ENCODE results near the gene SLC25A23. TPM values are rescaled to one million over a fixed set of nuclear protein-coding genes. Genes with fewer than 3 reads are reported as not detected.

The SLC25A23 gene
- total and polyA plus RNA-seq, 2 of the 8 experiments (the other 6 are each of a cell fraction or from before 2014, with no cell fraction given): 18.0 to 48.1 TPM

GRCh38 chr19:6465663-6466062 is 6.1 kb upstream of the SLC25A23 start (continued):
- TF ChIP-seq CHD7 (IDR thresholded peaks at IDR 0.05; ENCODE audit: insufficient replicate concordance, low read length): no peak
- TF ChIP-seq EP300 (IDR thresholded peaks at IDR 0.05; ENCODE audit: borderline replicate concordance in 1 of 2, low read depth in 2 of 2, low read length in 2 of 2): no peak
- no peak for TF ChIP-seq SAP30 (IDR thresholded peaks at IDR 0.05; ENCODE audit: insufficient read depth, insufficient replicate concordance, low read length)
- TF ChIP-seq GTF2F1 (IDR thresholded peaks at IDR 0.05; ENCODE audit: borderline replicate concordance, low read depth, low read length): no peak
- no peak for TF ChIP-seq RBBP5 (IDR thresholded peaks at IDR 0.05; ENCODE audit: borderline replicate concordance, low read depth, low read length)
- no peak for TF ChIP-seq POU5F1 (IDR thresholded peaks at IDR 0.05; ENCODE audit: low read depth, low read length)
- TF ChIP-seq CHD2 (IDR thresholded peaks at IDR 0.05; ENCODE audit: low read length): no peak
- TF ChIP-seq ATF3 (IDR thresholded peaks at IDR 0.05; ENCODE audit: insufficient read depth, low read depth, low read length): no peak
- TF ChIP-seq RXRA (IDR thresholded peaks at IDR 0.05; ENCODE audit: insufficient read depth, low read depth, low read length): no peak
